HG03097 (cell line): ENCODE results near the gene GRIN2C.

Experiments used
- ATAC-seq: cut with Tn5 transposase; IDR thresholded peaks from one replicate; pipeline ENCODE4 v1.9.1; 2021; ENCODE audit not compliant: unreplicated experiment, low FRiP score

The GRIN2C gene

DNA sequence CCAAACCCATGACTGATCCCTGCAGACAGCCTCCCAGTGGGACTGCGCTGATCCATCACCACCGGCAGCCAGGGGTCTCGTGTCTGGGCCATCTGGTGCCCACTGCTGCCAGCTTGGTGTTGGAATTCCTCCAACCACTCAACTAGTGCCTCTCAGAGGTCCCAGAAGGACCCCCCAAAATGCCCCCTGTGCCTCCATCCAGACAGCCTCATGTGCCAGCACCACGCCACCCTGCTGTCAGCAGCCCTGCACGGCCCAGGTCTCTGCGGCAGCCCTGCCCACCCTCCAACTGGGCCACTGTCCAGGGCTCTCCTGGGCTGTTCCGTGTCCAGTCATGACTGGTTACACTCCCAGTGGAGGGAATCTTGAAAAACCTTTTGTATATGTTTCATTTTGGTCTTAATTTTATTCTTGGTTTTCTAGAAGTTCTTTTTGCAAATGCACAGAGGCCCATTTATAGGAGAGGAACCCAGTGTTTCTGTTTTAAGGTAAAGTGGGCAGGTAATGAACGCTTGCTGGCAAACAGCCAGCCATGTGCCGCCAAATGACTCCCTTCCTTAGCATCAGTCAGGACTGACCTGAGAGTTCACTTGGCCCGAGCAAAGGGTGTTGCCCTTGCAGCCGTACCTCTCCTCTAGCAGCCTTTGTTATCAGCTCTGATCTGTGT lies 34.6 kb downstream of the GRIN2C start:
- no peak for ATAC-seq

GRCh38 chr17:74822939-74823367 lies 36.7 kb downstream of the GRIN2C start:
- ATAC-seq: no peak

DNA sequence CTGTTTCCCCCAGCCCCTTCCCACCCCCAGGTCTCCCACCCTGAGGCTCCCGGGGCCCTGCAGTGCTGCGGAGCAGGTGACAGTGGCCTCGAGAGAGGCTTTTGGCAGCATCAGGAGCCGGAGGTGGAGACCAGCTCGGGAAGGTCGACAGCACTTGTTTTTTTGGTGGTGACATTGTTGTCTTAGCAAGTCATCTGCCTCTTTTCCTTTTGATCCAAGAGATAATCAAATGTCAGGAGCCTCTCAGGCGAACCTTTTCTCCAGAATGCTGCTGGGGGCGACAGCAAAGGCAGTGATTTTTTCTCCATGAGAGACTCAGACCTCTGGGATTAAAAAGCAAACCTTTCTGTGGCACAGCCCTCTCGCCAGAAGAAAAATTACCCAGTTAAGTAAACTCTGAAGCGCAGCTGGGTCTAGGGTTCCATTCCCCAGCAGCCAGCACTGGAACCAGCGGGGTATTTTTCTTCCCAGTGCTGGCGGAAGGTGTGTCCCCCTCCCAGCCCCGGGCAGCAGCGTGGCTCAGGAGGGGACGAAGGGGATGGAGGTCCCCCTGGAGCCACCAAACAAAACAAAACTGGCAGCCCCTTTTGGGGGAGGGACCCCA lies 37.2 kb downstream of the GRIN2C start:
- no peak for ATAC-seq

DNA sequence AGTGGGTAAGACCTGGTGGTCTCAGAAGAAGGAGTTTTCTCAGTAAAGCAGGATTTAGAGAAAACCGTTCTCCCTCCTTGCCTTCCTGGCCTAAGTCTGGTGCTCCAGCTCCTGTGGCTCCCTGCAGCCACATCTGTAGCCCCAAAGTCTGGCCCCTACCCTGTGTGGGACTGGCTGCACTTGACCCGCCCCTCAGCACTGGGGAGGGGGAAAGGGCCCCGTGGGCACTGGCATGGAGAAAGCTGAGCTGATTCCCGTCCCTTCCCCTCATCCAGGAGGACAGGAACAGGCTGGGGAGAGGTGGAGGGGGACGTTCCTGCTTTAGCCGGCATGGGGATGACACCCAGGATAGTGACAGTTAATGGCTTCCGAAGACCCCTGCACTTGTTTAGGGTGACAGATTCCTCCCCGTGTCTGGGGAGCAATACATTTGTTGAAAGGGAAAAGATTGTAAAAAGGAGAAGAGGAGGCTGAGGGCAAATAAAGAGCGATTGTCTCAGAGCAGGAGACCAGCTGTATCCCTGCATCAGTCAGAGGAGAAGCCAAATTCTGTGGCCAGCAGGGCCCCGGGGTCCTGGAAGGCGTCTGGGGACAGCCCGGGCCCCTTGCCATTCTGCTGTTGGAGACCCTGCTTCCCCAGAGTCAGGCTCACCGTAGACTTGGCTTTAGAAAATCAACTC lies 37.9 kb downstream of the GRIN2C start:
- no peak for ATAC-seq

DNA sequence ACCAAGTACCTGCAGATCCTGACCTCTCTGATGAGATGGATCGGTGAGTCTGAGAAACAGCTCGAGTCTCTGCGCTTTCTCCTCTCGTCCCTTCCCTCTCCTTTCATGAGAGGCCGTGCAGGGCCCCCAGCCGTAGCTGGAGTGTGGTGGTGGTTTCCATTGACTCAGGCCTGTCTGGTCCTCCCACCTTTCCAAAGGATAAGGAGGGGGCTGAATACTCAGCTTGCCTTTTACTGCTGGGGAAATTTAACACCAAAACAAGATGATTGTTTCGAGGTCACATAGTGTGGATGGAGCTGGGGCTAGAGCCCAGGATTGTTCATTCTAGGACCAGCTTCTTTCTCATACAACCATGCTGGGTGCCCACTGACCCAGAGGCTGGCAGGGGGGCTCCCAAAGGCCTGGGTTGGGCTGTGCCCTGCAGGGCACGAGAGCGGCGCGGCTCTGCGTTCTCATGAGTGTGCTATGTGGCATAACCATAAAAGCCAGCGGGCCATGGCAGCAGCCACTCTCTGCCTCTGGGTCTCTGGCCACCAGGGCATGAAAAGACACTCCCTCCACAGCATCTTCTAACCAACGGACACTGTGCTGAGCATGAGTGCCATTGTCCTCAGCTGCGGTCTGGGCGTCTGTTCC lies 39.8 kb downstream of the GRIN2C start:
- no peak for ATAC-seq

GRCh38 chr17:74818291-74818938 lies 41.3 kb downstream of the GRIN2C start:
- no peak for ATAC-seq

DNA sequence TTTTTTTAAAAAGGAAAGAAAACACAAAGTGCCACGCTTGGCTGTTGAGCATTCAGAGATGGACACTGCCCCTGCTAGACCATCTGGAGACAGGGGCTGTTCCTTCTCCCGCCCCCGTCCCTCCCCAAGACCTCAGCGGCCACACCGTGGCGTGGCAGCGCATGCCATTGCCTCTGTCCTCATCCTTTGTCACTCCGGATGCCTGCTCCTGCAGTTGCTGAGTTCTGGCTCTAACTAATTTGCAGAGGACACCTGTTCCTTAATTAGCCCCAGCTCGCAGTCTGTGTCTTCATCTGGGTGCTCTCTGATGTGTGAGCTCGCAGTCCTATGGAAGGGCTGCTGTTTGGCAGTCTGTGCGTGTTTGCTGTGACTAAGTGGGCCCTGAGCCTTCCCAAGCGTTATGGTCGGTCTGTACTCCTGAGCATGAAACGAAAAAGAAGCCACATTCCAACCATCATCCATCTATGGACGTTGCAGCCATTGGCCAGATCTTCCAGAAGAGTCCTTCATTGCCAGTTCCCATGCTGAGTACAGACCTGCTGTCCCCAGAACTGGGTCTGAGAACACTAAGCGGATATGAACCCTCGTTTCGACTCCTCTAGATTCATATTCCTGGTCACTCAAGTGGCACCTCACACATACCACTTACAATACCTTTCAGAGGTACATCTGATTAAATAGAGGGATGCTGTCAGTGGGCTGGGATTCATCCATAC lies 42.6 kb downstream of the GRIN2C start:
- ATAC-seq: no peak

GRCh38 chr17:74815550-74816370 lies 43.9 kb downstream of the GRIN2C start:
- no peak for ATAC-seq

DNA sequence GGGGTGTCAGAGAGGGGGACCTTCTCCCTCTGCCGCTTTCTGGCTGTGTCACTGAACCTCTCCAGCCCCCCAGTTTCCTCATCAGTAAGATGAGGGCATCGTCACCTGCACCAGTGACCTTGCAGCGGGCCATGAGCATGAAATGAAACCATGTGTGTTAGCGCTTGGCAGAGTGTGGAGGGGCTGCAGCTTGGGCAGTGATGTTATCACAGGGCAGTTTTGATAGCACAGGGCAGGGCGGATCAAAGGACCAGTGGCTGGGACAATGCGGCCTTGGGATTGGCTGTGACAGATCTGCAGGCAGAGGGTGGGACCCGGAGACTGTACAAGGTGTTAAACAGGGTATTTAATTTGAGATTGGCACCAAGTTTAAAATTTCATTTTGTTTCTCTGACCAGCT lies 44.6 kb downstream of the GRIN2C start:
- no peak for ATAC-seq

DNA sequence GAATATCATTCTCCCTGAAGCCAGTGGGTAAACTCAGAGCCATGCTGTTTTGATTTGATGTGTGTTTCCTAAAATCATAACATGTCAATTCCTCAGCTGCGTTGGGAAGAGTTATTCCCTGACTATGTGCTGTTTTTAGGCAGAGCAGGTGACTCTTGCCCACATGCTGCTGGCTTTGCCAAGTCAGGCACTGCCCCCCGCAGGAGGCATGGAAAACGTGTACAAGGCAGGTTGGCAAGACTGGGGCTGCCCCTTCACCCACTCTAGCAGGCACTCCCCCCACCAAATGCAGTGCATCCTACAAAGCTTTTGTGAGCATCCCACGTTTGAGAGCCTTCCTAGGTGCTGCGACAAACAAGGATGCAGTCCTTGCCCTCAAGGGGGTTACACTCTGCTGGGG lies 45.2 kb downstream of the GRIN2C start:
- ATAC-seq: no peak

DNA sequence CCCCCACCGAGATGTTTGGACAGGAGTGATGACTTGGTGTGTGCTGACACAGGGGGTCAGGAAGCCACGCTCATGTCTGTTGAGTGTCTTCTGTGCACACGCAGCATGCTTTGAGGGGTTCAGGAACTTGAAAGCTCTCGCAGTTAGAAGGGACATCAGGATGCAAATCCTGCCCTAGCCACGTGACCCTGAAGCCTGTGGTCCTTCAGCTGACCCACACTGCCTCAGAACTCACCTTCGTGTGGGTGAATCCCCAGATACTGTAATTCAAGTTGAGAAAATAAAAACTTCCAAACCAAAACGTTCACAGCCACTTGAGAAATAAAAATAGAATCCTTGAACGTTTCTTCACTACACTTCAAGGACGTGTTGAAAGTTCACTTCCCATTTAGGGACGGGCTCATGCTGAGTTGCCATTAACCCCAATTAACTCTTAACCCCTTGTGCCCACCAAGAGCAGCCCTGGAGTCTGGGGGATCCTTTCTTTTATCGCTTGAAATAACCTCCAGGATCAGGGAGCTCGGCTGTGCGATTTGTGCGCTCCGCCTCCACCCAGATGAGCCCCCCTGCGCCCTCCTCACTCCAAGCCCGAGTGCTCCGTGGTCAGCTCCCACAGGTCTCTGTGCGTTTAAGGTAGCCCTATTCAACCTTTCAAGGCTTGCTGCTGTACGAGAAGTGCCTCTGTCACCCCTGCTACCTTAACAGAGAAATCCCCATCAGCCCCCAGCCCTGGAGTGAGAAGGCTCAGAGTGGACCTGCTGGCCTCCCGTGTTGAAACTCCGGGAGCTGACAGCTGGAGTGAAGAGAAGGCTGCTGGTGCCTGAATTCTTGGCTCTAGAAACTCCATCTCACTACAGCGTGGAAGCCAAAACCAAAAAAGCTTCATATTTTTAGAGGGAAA lies 47.3 kb downstream of the GRIN2C start:
- no peak for ATAC-seq

GRCh38 chr17:74810699-74811485 lies 48.8 kb downstream of the GRIN2C start:
- no peak for ATAC-seq

GRCh38 chr17:74808714-74809430 lies 50.8 kb downstream of the GRIN2C start:
- no peak for ATAC-seq

DNA sequence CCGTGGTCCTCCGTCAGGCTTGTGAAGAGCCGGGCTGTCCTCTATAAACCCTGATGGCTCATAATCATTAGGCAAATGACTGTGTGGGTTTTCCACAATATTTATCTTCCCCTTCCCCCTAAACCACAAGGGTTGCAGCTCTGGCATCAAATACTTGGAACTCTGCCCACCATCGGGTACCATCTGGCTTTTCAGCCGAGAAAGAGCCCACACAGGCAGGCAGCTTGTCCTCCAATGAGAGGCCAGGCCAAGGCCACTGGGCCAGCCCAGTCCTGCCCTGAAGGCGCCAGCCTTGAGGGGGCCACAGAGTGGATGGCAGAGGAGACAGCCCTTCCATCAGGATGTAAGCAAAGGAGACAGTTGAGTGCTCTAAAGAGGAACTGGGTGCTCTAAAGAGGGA lies 51.8 kb downstream of the GRIN2C start:
- no peak for ATAC-seq

- ATAC-seq: no peak
Observed at GRCh38 chr17:74807441-74807840, 52.2 kb downstream of the GRIN2C start.

DNA sequence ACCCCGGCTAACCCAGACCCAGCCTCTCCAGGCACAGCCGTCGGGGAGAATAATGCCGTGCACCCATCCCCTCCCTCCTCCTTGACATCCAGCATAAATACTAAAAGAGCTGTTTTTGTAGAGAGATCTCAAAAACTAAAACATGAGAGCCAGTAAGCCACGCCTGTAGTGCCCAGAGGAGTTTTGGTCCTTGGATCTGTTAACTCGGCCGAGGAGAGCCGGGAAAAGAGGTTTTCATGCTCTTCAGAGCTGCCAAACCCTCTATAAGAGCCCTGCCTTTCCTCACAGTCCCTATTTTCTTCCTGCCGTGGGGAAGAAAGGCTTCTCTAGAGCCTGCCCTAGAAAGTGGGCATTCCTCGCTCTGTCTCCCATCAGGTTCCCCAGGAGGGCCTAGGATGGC lies 53.4 kb downstream of the GRIN2C start:
- no peak for ATAC-seq

GRCh38 chr17:74805591-74805991 lies 54.1 kb downstream of the GRIN2C start:
- no peak for ATAC-seq
